ENCODE data around the gene FAM240B. TPM values are rescaled to one million over a fixed set of nuclear protein-coding genes. Genes with fewer than 3 reads are reported as not detected.

Gene FAM240B
- polyA plus RNA-seq, 3 donors = not detected

DNA sequence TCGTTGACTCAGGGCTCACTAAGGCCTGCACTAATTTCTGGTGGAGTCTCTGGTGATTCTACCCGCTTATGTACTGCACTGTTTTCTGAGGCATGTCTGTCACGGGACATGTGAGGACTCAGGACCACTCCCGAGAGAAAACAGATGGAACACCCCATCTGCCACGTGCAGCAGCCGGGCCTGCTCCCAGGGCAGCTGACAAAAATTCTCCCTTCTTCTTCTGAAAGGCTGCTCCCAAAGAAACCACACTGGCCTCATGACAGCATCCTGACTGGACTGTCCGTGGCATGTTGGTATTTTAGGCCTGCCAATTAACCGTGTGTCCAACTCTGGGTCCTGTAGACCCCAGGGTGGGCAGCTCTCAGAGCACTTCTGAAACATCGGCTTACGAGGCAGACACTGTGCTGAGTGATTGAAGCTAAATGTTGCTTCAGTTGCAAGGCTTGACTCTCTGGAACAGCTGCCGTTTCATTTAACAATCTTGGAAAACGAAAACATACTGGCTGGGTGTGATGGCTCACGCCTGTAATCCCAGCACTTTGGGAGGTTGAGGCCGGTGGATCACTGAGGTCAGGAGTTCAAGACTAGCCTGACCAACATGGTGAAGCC is 39.0 kb downstream of the FAM240B start:
- no peaks in the 10 kb centered on the region for H3K27me3 ChIP-seq (ENCODE audit: control insufficient read depth in 2 of 2, insufficient read depth in 2 of 2, low read length in 2 of 2)
- DNase-seq = no peak
- no peak overlapping the region for H3K27ac Mint-ChIP-seq
- no peaks in the 10 kb centered on the region for H3K36me3 ChIP-seq (replicated peaks in 1 of 2; ENCODE audit: control insufficient read depth in 1 of 2, insufficient read depth in 2 of 2, low read length in 2 of 2)
- no peak overlapping the region for H3K9ac ChIP-seq (ENCODE audit: insufficient read depth, low read length, poor library complexity, severe bottlenecking)
- H3K27ac ChIP-seq (ENCODE audit: low read depth in 1 of 2, low read length in 2 of 2) = no peak overlapping the region
- H3K79me2 ChIP-seq (ENCODE audit: insufficient read depth, low read length) = no peaks in the 10 kb centered on the region
- H3K4me3 Mint-ChIP-seq = no peak overlapping the region
- no peaks in the 10 kb centered on the region for H4K20me1 ChIP-seq (ENCODE audit: insufficient read depth, low read length)
- intact Hi-C loops (cut with micrococcal nuclease) = no loop called here
- H3K4me1 Mint-ChIP-seq = peaks cover 2% of the 10 kb centered on the region
- no peaks in the 10 kb centered on the region for H3K9me3 ChIP-seq (replicated peaks in 1 of 2; ENCODE audit: control insufficient read depth in 1 of 2, insufficient read depth in 1 of 2, low read length in 2 of 2)
- H3K36me3 Mint-ChIP-seq = no peaks in the 10 kb centered on the region
- peaks cover 0 to 5% (median 0%) of the 10 kb centered on the region in 7 donors for H3K9me3 Mint-ChIP-seq
- no peak overlapping the region for H3K4me3 ChIP-seq (replicated peaks in 1 of 3; ENCODE audit: low read depth in 2 of 3, low read length in 3 of 3)
- no peak overlapping the region for H3K4me2 ChIP-seq (replicated peaks; ENCODE audit: extremely low read depth, low read length, poor library complexity, severe bottlenecking)
- WGBS (ENCODE audit: insufficient coverage) = 90% methylated on average over 12 of the region's 14 CpGs
- no peak for TF ChIP-seq CTCF (IDR thresholded peaks at IDR 0.05)
- no peaks in the 10 kb centered on the region for H3K4me1 ChIP-seq (ENCODE audit: control insufficient read depth in 1 of 2, insufficient read depth in 2 of 2, low read length in 2 of 2)
- no peak overlapping the region for H2AFZ ChIP-seq (ENCODE audit: insufficient read depth, low read depth, low read length, poor library complexity, severe bottlenecking)
- peaks cover 4 to 9% (median 8%) of the 10 kb centered on the region in 3 donors for H3K27me3 Mint-ChIP-seq (ENCODE audit: low read depth in 3 of 3)

- DNase-seq = no peak
- H3K4me3 ChIP-seq (replicated peaks in 1 of 3; ENCODE audit: low read depth in 2 of 3, low read length in 3 of 3) = no peak overlapping the region
- no peaks in the 10 kb centered on the region for H3K36me3 Mint-ChIP-seq
- H3K4me1 Mint-ChIP-seq = peaks cover 6% of the 10 kb centered on the region
- no peak overlapping the region for H3K27ac ChIP-seq (ENCODE audit: low read depth in 1 of 2, low read length in 2 of 2)
- H2AFZ ChIP-seq (ENCODE audit: insufficient read depth, low read depth, low read length, poor library complexity, severe bottlenecking) = no peak overlapping the region
- H3K9me3 ChIP-seq (replicated peaks in 1 of 2; ENCODE audit: control insufficient read depth in 1 of 2, insufficient read depth in 1 of 2, low read length in 2 of 2) = no peaks in the 10 kb centered on the region
- no peak overlapping the region for H3K9ac ChIP-seq (ENCODE audit: insufficient read depth, low read length, poor library complexity, severe bottlenecking)
- H3K4me2 ChIP-seq (replicated peaks; ENCODE audit: extremely low read depth, low read length, poor library complexity, severe bottlenecking) = no peak overlapping the region
- H3K27ac Mint-ChIP-seq = no peak overlapping the region
- H3K27me3 Mint-ChIP-seq (ENCODE audit: low read depth in 3 of 3) = peaks cover 4 to 8% (median 5%) of the 10 kb centered on the region in 3 donors
- H3K36me3 ChIP-seq (replicated peaks in 1 of 2; ENCODE audit: control insufficient read depth in 1 of 2, insufficient read depth in 2 of 2, low read length in 2 of 2) = no peaks in the 10 kb centered on the region
- no peaks in the 10 kb centered on the region for H4K20me1 ChIP-seq (ENCODE audit: insufficient read depth, low read length)
- H3K4me1 ChIP-seq (ENCODE audit: control insufficient read depth in 1 of 2, insufficient read depth in 2 of 2, low read length in 2 of 2) = no peaks in the 10 kb centered on the region
- H3K27me3 ChIP-seq (ENCODE audit: control insufficient read depth in 2 of 2, insufficient read depth in 2 of 2, low read length in 2 of 2) = no peaks in the 10 kb centered on the region
- no peak for TF ChIP-seq CTCF (IDR thresholded peaks at IDR 0.05)
- H3K79me2 ChIP-seq (ENCODE audit: insufficient read depth, low read length) = no peaks in the 10 kb centered on the region
- intact Hi-C loops (cut with micrococcal nuclease) = no loop called here
- H3K9me3 Mint-ChIP-seq = peaks cover 0 to 5% (median 0%) of the 10 kb centered on the region in 7 donors
- no peak overlapping the region for H3K4me3 Mint-ChIP-seq
- WGBS (ENCODE audit: insufficient coverage) = 89% methylated on average over 13 of the region's 14 CpGs
Observed at GRCh38 chr9:38677660-38678303, 42.2 kb downstream of the FAM240B start.
